ENCODE measurements around the gene EPS8.

Gene EPS8

GRCh38 chr12:15712823-15713660 is 76.1 kb downstream of the EPS8 start:
- no peak for DNase-seq

DNA sequence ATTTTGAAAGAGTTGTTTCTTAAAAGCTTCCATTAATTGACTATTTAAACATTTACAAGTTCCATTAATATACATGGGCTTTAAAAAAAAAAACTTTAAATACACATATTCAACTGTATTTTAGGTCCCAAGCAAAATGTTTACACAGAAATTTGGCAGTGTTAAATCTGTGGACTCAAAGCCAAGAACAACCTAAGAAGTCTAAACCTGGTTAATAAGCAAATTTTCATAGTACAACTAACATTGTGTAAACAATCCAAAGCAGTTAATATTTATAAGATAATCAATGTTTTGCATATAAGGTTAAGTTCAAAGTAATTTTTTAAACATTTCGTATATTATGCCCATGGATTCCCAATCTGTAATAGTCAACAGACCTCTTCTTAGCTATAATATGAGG is 77.0 kb downstream of the EPS8 start:
- DNase-seq = no peak

DNA sequence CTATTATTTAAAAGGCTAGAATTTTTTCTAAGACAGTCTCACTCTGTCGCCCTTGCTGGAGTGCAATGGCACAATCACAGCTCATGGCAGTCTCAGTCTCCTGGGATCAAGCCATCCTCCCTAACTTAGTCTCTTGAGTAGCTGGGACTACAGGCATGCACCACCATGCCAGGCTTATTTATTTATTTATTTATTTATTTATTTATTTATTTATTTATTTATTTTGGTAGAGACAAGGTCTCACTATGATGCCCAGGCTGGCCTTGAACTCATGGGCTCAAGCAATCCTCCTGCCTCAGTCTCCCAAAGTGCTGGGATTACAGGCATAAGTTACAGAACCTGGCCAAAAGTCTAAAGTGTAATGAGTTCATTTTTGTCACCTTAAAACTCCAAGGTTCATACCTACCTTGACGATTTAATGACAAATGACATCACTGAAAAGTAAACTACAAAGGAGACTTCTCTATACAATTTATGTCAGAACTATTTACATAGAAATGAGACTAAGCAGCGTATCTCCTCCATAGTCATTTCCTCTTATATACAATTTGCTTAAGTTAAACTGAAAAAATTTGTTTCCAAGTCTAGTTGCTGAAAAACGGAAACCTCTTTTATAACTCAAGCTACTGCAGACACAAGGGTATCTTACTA is 78.2 kb downstream of the EPS8 start:
- DNase-seq = no peak

GRCh38 chr12:15709551-15709950 is 79.6 kb downstream of the EPS8 start:
- no peak for DNase-seq

DNA sequence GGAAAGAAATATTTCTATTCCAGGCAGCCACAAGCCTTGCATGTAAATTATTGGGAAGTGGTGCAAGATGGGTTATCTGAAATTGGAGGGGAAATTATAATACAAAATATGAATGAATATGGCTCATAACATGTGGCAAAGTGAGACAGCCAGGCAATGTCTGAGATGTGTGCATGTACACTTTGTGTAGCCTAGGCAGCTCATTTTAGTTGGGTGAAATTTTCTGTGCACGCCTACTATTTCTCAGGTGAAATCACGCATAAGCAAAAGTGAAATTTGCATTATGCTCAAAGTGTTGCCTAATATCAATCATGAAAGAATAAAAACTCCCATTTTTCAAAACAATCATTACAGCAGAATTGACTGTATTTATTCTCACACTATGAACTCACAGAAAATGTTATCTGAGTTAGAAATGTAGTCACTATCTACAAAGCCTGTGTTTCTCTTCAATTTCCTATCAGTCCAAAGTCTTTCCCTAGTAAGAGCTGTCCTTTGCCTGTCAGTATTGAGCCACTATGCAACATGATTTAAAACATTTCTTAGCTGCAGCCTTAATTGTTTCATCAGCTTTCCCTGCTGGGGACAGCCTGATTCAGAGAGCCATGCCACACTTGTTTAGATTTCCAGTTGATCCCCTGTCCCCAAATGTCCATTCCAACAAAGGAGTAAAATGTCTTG is 80.7 kb downstream of the EPS8 start:
- DNase-seq = no peak

GRCh38 chr12:15707516-15708199 is 81.5 kb downstream of the EPS8 start:
- no peak for DNase-seq

GRCh38 chr12:15706010-15706676 is 83.0 kb downstream of the EPS8 start:
- DNase-seq = no peak

GRCh38 chr12:15705606-15706005 is 83.6 kb downstream of the EPS8 start:
- no peak for DNase-seq

- no peak for DNase-seq
Observed at GRCh38 chr12:15702276-15702675, 86.9 kb downstream of the EPS8 start.

- DNase-seq = no peak
Observed at GRCh38 chr12:15701631-15702156, 87.5 kb downstream of the EPS8 start.

DNA sequence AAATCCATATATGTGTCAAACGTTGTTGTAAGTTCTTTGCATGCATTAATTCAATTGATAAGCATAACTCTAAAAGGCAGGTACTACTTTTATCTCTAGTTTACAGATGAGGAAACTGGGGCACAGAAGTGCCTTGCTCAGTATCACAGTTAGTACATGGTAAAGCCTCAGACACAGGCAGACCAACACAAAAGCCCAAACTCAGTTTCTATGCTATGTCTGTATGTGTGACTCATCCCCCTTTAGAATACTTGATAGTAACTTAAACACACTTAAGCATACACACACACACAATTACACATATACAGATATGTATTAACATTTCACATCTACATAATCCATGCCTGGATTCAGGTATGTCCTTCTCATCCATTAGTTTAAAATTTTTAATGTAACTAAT is 88.0 kb downstream of the EPS8 start:
- DNase-seq = no peak

DNA sequence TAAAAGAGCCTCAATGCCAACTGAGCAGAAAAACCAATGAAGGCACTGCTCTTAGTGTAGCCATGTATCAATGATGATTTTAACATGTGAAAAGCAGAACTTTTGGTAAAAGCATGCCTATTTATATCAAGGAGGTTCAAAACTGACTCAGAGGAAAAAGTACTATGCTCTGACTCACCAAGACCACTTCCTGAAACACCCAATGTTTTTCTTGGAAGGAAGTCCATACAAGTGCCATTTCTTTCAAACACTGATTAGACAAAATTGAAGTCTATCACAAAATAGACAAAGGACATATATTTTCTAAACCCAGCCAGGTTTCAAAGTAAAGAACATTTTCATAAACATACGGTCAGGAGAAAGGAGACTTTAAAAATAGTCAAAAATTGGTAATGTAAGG is 88.6 kb downstream of the EPS8 start:
- no peak for DNase-seq

- DNase-seq = no peak
Observed at GRCh38 chr12:15699886-15700285, 89.3 kb downstream of the EPS8 start.

DNA sequence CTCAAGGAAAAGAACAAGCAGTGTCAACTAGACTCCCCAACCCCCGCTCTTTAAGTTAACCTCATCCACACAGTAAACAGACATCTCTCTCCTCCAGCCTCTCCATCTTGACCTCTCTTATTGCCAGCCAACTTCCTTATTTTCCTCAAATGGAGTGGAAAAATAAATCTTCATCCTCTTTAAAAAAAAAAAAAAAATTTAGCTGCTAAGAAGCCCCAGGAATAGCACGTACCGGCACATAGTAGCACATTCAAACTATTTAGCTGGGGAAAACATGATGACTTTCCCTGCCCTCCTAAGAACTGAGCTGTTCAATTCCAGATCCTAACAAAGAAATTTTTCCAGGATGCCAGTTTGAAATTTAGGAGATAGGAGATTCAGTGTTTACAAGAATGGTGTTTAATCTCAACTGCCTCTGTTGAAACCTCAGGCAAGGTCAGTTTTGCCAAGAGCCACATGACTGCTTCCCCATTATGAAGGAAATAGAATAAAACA is 90.8 kb downstream of the EPS8 start:
- no peak for DNase-seq

GRCh38 chr12:15697201-15697600 is 92.0 kb downstream of the EPS8 start:
- no peak for DNase-seq

DNA sequence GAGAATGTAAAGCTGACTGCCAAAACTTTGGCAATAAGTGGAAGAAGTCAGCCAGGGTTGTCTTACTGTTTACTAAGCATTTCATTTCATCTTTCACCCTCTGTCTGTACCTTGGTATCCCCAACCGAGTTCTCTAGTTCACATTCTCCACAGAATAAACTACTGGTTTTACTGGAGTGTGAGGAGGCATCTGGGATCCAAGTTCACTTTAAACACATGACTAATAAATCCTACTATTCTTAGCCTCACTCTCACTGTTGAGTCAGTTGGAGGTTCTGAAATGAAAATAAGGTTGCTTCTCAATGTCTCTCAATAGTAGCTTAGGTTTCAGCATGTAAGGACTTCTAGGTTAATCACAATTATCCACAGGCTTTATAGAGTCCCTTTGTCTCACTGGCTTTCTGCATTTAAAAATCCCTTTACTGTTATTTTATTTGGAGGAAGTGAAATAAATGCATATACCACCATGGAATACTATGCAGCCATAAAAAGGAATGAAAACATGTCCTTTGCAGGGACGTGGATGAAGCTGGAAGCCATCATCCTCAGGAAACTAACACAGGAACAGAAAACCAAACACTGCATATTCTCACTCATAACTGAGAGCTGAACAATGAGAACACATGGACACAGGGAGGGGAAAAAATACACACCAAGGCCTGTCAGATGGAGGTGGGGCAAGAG is 95.8 kb downstream of the EPS8 start:
- no peak for DNase-seq

DNA sequence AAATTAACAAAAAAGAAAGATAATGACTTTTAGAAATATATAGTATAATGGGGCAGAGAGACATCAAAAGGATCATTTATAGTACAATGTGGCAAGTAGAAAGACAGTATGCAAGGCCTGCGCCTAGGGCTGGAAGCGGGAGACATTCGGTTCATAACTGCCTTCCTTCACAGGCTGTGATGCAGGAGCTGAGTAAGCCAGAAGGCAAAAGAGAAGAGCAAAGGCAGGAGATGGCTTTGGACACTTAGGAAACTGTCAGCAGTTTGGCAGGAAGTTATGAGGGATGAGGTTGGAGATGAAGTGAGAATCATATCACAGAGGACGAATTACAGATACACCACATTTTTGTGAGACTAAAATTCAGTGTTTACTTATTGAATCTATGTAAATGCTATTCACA is 97.8 kb downstream of the EPS8 start:
- no peak for DNase-seq

- no peak for DNase-seq
Observed at GRCh38 chr12:15690320-15690719, 98.9 kb downstream of the EPS8 start.

- DNase-seq = no peak
Observed at GRCh38 chr12:15689751-15690191, 99.4 kb downstream of the EPS8 start.

DNA sequence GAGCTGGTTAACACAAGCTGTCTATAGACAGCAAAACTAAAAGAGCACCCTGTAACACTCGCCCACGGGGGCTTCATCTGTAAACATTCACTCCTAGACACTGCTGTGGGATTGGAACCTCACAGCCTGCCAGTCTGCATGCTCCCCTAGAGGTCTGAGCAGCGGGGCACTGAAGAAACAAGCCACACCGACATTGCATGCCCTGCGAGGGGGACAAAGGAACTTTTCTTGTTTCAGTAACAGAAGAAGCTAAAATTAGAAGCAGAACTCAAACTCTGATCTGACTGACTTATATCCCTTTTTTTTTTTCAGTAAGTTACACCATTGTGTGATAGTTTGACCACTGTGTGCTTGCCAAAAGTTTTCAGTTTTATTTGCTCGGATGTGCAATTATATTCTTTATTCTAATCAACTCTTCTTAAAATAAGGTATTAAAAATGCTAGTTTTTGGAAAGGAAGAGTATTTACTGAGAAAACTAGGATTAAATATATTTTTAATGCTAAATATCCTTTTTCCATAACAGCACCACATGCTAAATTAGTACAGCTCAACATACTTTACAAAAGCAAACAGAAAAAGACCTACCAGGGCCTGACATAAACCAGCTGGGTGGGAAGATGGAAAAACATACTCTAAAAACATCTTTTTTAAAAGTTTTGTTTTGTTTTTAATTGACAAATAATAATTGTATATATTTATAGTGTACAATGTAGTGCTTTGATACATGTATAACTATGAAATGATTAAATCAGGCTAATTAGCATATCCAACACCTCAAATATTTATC is 100.2 kb downstream of the EPS8 start:
- no peak for DNase-seq

DNA sequence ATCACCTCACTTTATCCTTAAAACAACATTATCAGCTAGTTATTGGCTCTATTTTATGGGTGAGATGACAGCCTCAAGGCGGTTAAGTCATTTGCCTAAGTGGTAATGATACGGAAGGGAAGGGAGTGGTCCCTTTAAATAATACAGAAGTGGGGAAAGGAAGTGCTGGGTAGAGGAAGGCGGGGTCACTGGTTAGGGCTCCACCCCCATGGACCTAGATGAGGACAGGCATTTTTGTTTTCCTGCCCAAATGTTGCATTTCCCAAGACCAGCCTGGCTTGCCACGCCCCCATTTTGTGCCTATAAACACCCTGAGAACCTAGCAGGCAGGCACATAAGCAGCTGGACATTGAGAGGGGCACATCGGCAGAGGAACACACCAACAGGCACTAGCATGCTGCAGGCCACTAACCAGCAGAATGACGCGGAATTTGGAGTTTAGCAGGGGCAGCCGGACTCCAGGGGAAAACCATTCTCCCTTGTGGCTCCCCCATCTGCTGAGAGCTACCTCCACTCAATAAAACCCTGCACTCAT is 100.9 kb downstream of the EPS8 start:
- no peak for DNase-seq
